Skeletal muscle satellite cell (primary cell): ENCODE measurements around the gene USP5.
"Not testable (repeated sequence)": the region's sequence is repeated elsewhere in the genome, so short reads cannot be mapped to it uniquely, and the experiment has no call there.

Source experiments
- H3K27me3 ChIP-seq: 2 replicates; pipeline ENCODE4 v1.7.0; 2013; ENCODE audit warnings: low read length; ENCODE audit not compliant: control insufficient read depth, insufficient read depth
- H3K36me3 ChIP-seq: 2 replicates; pipeline ENCODE4 v1.7.0; 2013; ENCODE audit warnings: mild to moderate bottlenecking, control low read depth, low read length; ENCODE audit not compliant: insufficient read depth
- H3K4me1 ChIP-seq: 2 replicates; pipeline ENCODE4 v1.7.0; 2013; ENCODE audit warnings: low read length; ENCODE audit not compliant: control insufficient read depth, insufficient read depth
- H3K4me2 ChIP-seq: 2 replicates; pipeline ENCODE4 v1.7.0; 2013; ENCODE audit warnings: mild to moderate bottlenecking, low read length
- H3K4me3 ChIP-seq: 2 replicates; pipeline ENCODE4 v1.7.0; 2013; ENCODE audit warnings: low read length
- H3K9ac ChIP-seq: 2 replicates; pipeline ENCODE4 v1.7.0; 2013; ENCODE audit warnings: mild to moderate bottlenecking, low read depth, low read length, moderate library complexity
- H3K9me3 ChIP-seq: replicated peaks from 2 replicates; pipeline ENCODE4 v1.7.0; 2013; ENCODE audit warnings: mild to moderate bottlenecking, control low read depth, low read length

Gene USP5

GRCh38 chr12:6860942-6861341 lies 9.0 kb downstream of the USP5 start:
- Histone ChIP-seq H3K9ac (no peak overlapping the region), H3K4me1 (no peaks in the 10 kb centered on the region), H3K27me3 (no peaks in the 10 kb centered on the region), H3K36me3 (peaks cover 91% of the 10 kb centered on the region), H3K4me3 (no peak overlapping the region), H3K4me2 (no peak overlapping the region), H3K9me3 (no peaks in the 10 kb centered on the region)

GRCh38 chr12:6861391-6861790 lies 9.4 kb downstream of the USP5 start:
- H3K9ac ChIP-seq = no peak overlapping the region
- H3K4me3 ChIP-seq = no peak overlapping the region
- H3K36me3 ChIP-seq = peaks cover 90% of the 10 kb centered on the region
- peaks cover 3% of the 10 kb centered on the region for H3K4me1 ChIP-seq
- H3K4me2 ChIP-seq = no peak overlapping the region
- H3K27me3 ChIP-seq = no peaks in the 10 kb centered on the region
- no peaks in the 10 kb centered on the region for H3K9me3 ChIP-seq

GRCh38 chr12:6863033-6863432 lies 11.1 kb downstream of the USP5 start:
- H3K9me3 ChIP-seq = no peaks in the 10 kb centered on the region
- peaks cover 74% of the 10 kb centered on the region for H3K36me3 ChIP-seq
- no peak overlapping the region for H3K9ac ChIP-seq
- H3K4me1 ChIP-seq = peaks cover 11% of the 10 kb centered on the region
- H3K27me3 ChIP-seq = no peaks in the 10 kb centered on the region
- no peak overlapping the region for H3K4me3 ChIP-seq
- no peak overlapping the region for H3K4me2 ChIP-seq

- H3K4me2 ChIP-seq = no peak overlapping the region
- no peaks in the 10 kb centered on the region for H3K27me3 ChIP-seq
- H3K9ac ChIP-seq = no peak overlapping the region
- peaks cover 12% of the 10 kb centered on the region for H3K4me1 ChIP-seq
- H3K36me3 ChIP-seq = peaks cover 67% of the 10 kb centered on the region
- H3K4me3 ChIP-seq = no peak overlapping the region
- no peaks in the 10 kb centered on the region for H3K9me3 ChIP-seq
These were observed 11.8 kb downstream of the USP5 start for GRCh38 chr12:6863586-6864321.

GRCh38 chr12:6865307-6865706 lies 13.4 kb downstream of the USP5 start:
- Histone ChIP-seq H3K4me1 (peaks cover 27% of the 10 kb centered on the region), H3K36me3 (peaks cover 70% of the 10 kb centered on the region)
- not testable (repeated sequence) for H3K4me3 ChIP-seq, H3K27me3 ChIP-seq, H3K9me3 ChIP-seq, H3K9ac ChIP-seq, H3K4me2 ChIP-seq

- H3K4me2 ChIP-seq = peak overlapping the region; percentile 86
- H3K9ac ChIP-seq = peak overlapping the region; percentile 77
- no peaks in the 10 kb centered on the region for H3K27me3 ChIP-seq
- peak overlapping the region; percentile 97 for H3K4me3 ChIP-seq
- no peaks in the 10 kb centered on the region for H3K9me3 ChIP-seq
- H3K4me1 ChIP-seq = peaks cover 36% of the 10 kb centered on the region
- H3K36me3 ChIP-seq = peaks cover 70% of the 10 kb centered on the region
These were observed 14.4 kb downstream of the USP5 start for GRCh38 chr12:6866163-6866919.

GRCh38 chr12:6866920-6867412 lies 15.0 kb downstream of the USP5 start:
- Histone ChIP-seq H3K27me3 (no peaks in the 10 kb centered on the region), H3K4me2 (peak overlapping the region; percentile 86), H3K36me3 (peaks cover 70% of the 10 kb centered on the region), H3K4me1 (peaks cover 42% of the 10 kb centered on the region), H3K9ac (peak overlapping the region; percentile 77), H3K9me3 (no peaks in the 10 kb centered on the region), H3K4me3 (peak overlapping the region; percentile 97)

GRCh38 chr12:6867413-6868210 lies 15.7 kb downstream of the USP5 start, which contains the start of gene TPI1:
TSS of gene TPI1 (plus strand) at chr12:6867531. CDS start at chr12:6867567, 36 bp downstream.
- peak within 1 kb of the TSS; percentile 97 for H3K4me3 ChIP-seq
- peak within 1 kb of the TSS; percentile 96 for H3K9ac ChIP-seq
- H3K9me3 ChIP-seq = no peaks in the 10 kb centered on the region
- H3K36me3 ChIP-seq = peaks cover 67% of the 10 kb centered on the region
- peak within 1 kb of the TSS; percentile 86 for H3K4me2 ChIP-seq
- H3K27me3 ChIP-seq = no peaks in the 10 kb centered on the region
- peaks cover 46% of the 10 kb centered on the region for H3K4me1 ChIP-seq

- Histone ChIP-seq H3K4me1 (peaks cover 46% of the 10 kb centered on the region), H3K9me3 (no peaks in the 10 kb centered on the region), H3K27me3 (no peaks in the 10 kb centered on the region), H3K4me2 (peak overlapping the region; percentile 86), H3K9ac (peak overlapping the region; percentile 96), H3K36me3 (peaks cover 59% of the 10 kb centered on the region), H3K4me3 (peak overlapping the region; percentile 97)
These were observed 16.5 kb downstream of the USP5 start for GRCh38 chr12:6868211-6869048.

- peaks cover 46% of the 10 kb centered on the region for H3K4me1 ChIP-seq
- H3K36me3 ChIP-seq = peaks cover 52% of the 10 kb centered on the region
- H3K4me2 ChIP-seq = peak overlapping the region; percentile 86
- no peaks in the 10 kb centered on the region for H3K9me3 ChIP-seq
- H3K4me3 ChIP-seq = peak overlapping the region; percentile 97
- peak overlapping the region; percentile 96 for H3K9ac ChIP-seq
- no peaks in the 10 kb centered on the region for H3K27me3 ChIP-seq
These were observed 17.4 kb downstream of the USP5 start for GRCh38 chr12:6869049-6870021.
